HG03095 (cell line): ENCODE results near the gene FFAR3.
"Not testable (repeated sequence)": the region's sequence is repeated elsewhere in the genome, so short reads cannot be mapped to it uniquely, and the experiment has no call there.

Experiments
- ATAC-seq: cut with Tn5 transposase; IDR thresholded peaks from one replicate; pipeline ENCODE4 v1.9.1; 2021; ENCODE audit warnings: moderate library complexity; ENCODE audit not compliant: unreplicated experiment

FFAR3 gene

GRCh38 chr19:35373492-35373891, 15.2 kb downstream of the FFAR3 start:
- no peak for ATAC-seq

- not testable (repeated sequence) for ATAC-seq
Observed at GRCh38 chr19:35374031-35374430, 15.8 kb downstream of the FFAR3 start.

- no peak for ATAC-seq
Observed at GRCh38 chr19:35375505-35376307, 17.4 kb downstream of the FFAR3 start.

GRCh38 chr19:35377656-35378055, 19.4 kb downstream of the FFAR3 start:
- ATAC-seq, result no peak

GRCh38 chr19:35378356-35378755, 20.1 kb downstream of the FFAR3 start:
- ATAC-seq, result no peak

GRCh38 chr19:35379545-35379944, 21.3 kb downstream of the FFAR3 start:
- ATAC-seq, result not testable (repeated sequence)

GRCh38 chr19:35379992-35380391, 21.7 kb downstream of the FFAR3 start:
- ATAC-seq, result no peak

- ATAC-seq, result no peak
Observed at GRCh38 chr19:35380450-35381124, 22.3 kb downstream of the FFAR3 start.

- ATAC-seq, result no peak
Observed at GRCh38 chr19:35381318-35381717, 23.1 kb downstream of the FFAR3 start.

GRCh38 chr19:35381926-35382325, 23.7 kb downstream of the FFAR3 start:
- ATAC-seq, result no peak

- no peak for ATAC-seq
Observed at GRCh38 chr19:35383536-35383935, 25.3 kb downstream of the FFAR3 start.

GRCh38 chr19:35388277-35389054, 30.2 kb downstream of the FFAR3 start:
- ATAC-seq, result no peak

- ATAC-seq, result no peak
Observed at GRCh38 chr19:35389192-35389861, 31.1 kb downstream of the FFAR3 start.

- ATAC-seq, result no peak
Observed at GRCh38 chr19:35392742-35393715, 34.8 kb downstream of the FFAR3 start.

- ATAC-seq, result no peak
Observed at GRCh38 chr19:35395382-35396199, 37.3 kb downstream of the FFAR3 start.

GRCh38 chr19:35396240-35396885, 38.1 kb downstream of the FFAR3 start:
- ATAC-seq, result no peak

GRCh38 chr19:35397064-35397463, 38.8 kb downstream of the FFAR3 start:
- ATAC-seq, result no peak

- ATAC-seq, result no peak
Observed at GRCh38 chr19:35398570-35398969, 40.3 kb downstream of the FFAR3 start.

GRCh38 chr19:35399231-35399630, 41.0 kb downstream of the FFAR3 start:
- no peak for ATAC-seq
